ENCODE results near the gene MPHOSPH9.
"Not testable (repeated sequence)": the region's sequence is repeated elsewhere in the genome, so short reads cannot be mapped to it uniquely, and the experiment has no call there.

MPHOSPH9 gene

GRCh38 chr12:123231931-123232330 lies 1.0 kb downstream of the MPHOSPH9 start:
- no peak for DNase-seq (ENCODE audit: low spot score)

- DNase-seq (ENCODE audit: low spot score): no peak
These were observed 3.9 kb downstream of the MPHOSPH9 start for GRCh38 chr12:123229051-123229450.

GRCh38 chr12:123227581-123228258 lies 5.2 kb downstream of the MPHOSPH9 start:
- DNase-seq (ENCODE audit: low spot score): no peak

GRCh38 chr12:123225443-123225842 lies 7.5 kb downstream of the MPHOSPH9 start:
- DNase-seq (ENCODE audit: low spot score): no peak

GRCh38 chr12:123223241-123223668 lies 9.7 kb downstream of the MPHOSPH9 start:
- DNase-seq (ENCODE audit: low spot score): no peak

- not testable (repeated sequence) for DNase-seq (ENCODE audit: low spot score)
These were observed 25.1 kb downstream of the MPHOSPH9 start for GRCh38 chr12:123207815-123208214.

- DNase-seq (ENCODE audit: low spot score): not testable (repeated sequence)
These were observed 26.1 kb downstream of the MPHOSPH9 start for GRCh38 chr12:123206794-123207193.

- DNase-seq (ENCODE audit: low spot score): no peak
These were observed 32.5 kb downstream of the MPHOSPH9 start for GRCh38 chr12:123200414-123200813.

GRCh38 chr12:123199936-123200335 lies 33.0 kb downstream of the MPHOSPH9 start:
- no peak for DNase-seq (ENCODE audit: low spot score)

- no peak for DNase-seq (ENCODE audit: low spot score)
These were observed 45.3 kb downstream of the MPHOSPH9 start for GRCh38 chr12:123187637-123188036.

GRCh38 chr12:123180171-123180570 lies 52.8 kb downstream of the MPHOSPH9 start:
- no peak for DNase-seq (ENCODE audit: low spot score)

- no peak for DNase-seq (ENCODE audit: low spot score)
These were observed 61.0 kb downstream of the MPHOSPH9 start for GRCh38 chr12:123171967-123172366.

GRCh38 chr12:123167329-123167728 lies 65.6 kb downstream of the MPHOSPH9 start:
- DNase-seq (ENCODE audit: low spot score): no peak

- no peak for DNase-seq (ENCODE audit: low spot score)
These were observed 67.4 kb downstream of the MPHOSPH9 start for GRCh38 chr12:123165537-123165936.

GRCh38 chr12:123164710-123165261 lies 68.2 kb downstream of the MPHOSPH9 start:
- no peak for DNase-seq (ENCODE audit: low spot score)

GRCh38 chr12:123164222-123164621 lies 68.7 kb downstream of the MPHOSPH9 start:
- no peak for DNase-seq (ENCODE audit: low spot score)

- no peak for DNase-seq (ENCODE audit: low spot score)
These were observed 69.7 kb downstream of the MPHOSPH9 start for GRCh38 chr12:123163227-123163626.

GRCh38 chr12:123160801-123161487 lies 72.0 kb downstream of the MPHOSPH9 start:
- DNase-seq (ENCODE audit: low spot score): no peak

- no peak for DNase-seq (ENCODE audit: low spot score)
These were observed 79.0 kb downstream of the MPHOSPH9 start for GRCh38 chr12:123153906-123154305.

GRCh38 chr12:123152833-123153232 lies 80.1 kb downstream of the MPHOSPH9 start:
- no peak for DNase-seq (ENCODE audit: low spot score)

GRCh38 chr12:123151457-123152454 lies 81.2 kb downstream of the MPHOSPH9 start:
- no peak for DNase-seq (ENCODE audit: low spot score)
